Globus pallidus (tissue), 1 donor: ENCODE results near the gene CHD6.

Source experiments
- DNase-seq: peaks from one replicate; pipeline ENCODE4 v3.0.0-alpha.2; 2015; ENCODE audit warnings: low spot score

CHD6 gene

GRCh38 chr20:41621421-41621820 is 3.2 kb upstream of the CHD6 start:
- no peak for DNase-seq

GRCh38 chr20:41619360-41620100 is 1.4 kb upstream of the CHD6 start:
- DNase-seq, result peak; percentile 9

- no peak for DNase-seq
Measured at GRCh38 chr20:41618807-41619311, 682 bp upstream of the CHD6 start.

- peak; percentile 31 for DNase-seq
Measured at GRCh38 chr20:41617059-41617901, 897 bp downstream of the CHD6 start.

GRCh38 chr20:41616228-41616627 is 1.9 kb downstream of the CHD6 start:
- no peak for DNase-seq

GRCh38 chr20:41615676-41616075 is 2.5 kb downstream of the CHD6 start:
- no peak for DNase-seq

- no peak for DNase-seq
Measured at GRCh38 chr20:41615110-41615509, 3.1 kb downstream of the CHD6 start.

- DNase-seq, result no peak
Measured at GRCh38 chr20:41613321-41613720, 4.9 kb downstream of the CHD6 start.

- no peak for DNase-seq
Measured at GRCh38 chr20:41609474-41609873, 8.7 kb downstream of the CHD6 start.

GRCh38 chr20:41608606-41609005 is 9.6 kb downstream of the CHD6 start:
- DNase-seq, result no peak

GRCh38 chr20:41607791-41608190 is 10.4 kb downstream of the CHD6 start:
- DNase-seq, result no peak

- DNase-seq, result no peak
Measured at GRCh38 chr20:41604002-41604401, 14.2 kb downstream of the CHD6 start.

GRCh38 chr20:41601742-41602141 is 16.4 kb downstream of the CHD6 start:
- DNase-seq, result no peak

GRCh38 chr20:41600926-41601631 is 17.1 kb downstream of the CHD6 start:
- no peak for DNase-seq

- DNase-seq, result no peak
Measured at GRCh38 chr20:41599699-41600104, 18.5 kb downstream of the CHD6 start.

GRCh38 chr20:41598719-41599118 is 19.5 kb downstream of the CHD6 start:
- no peak for DNase-seq

- DNase-seq, result no peak
Measured at GRCh38 chr20:41594514-41595322, 23.5 kb downstream of the CHD6 start.

GRCh38 chr20:41592516-41593216 is 25.5 kb downstream of the CHD6 start:
- no peak for DNase-seq

- DNase-seq, result no peak
Measured at GRCh38 chr20:41587956-41588355, 30.2 kb downstream of the CHD6 start.

- DNase-seq, result no peak
Measured at GRCh38 chr20:41587523-41587922, 30.7 kb downstream of the CHD6 start.

- DNase-seq, result no peak
Measured at GRCh38 chr20:41586772-41587171, 31.4 kb downstream of the CHD6 start.
